Skeletal muscle satellite cell (primary cell): Measurements from ENCODE around the gene ARHGEF16.

Source experiments
- H3K27me3 ChIP-seq: 2 replicates; pipeline ENCODE4 v1.7.0; 2013; ENCODE audit warnings: low read length; ENCODE audit not compliant: control insufficient read depth, insufficient read depth
- H3K36me3 ChIP-seq: 2 replicates; pipeline ENCODE4 v1.7.0; 2013; ENCODE audit warnings: mild to moderate bottlenecking, control low read depth, low read length; ENCODE audit not compliant: insufficient read depth
- H3K4me1 ChIP-seq: 2 replicates; pipeline ENCODE4 v1.7.0; 2013; ENCODE audit warnings: low read length; ENCODE audit not compliant: control insufficient read depth, insufficient read depth
- H3K4me2 ChIP-seq: 2 replicates; pipeline ENCODE4 v1.7.0; 2013; ENCODE audit warnings: mild to moderate bottlenecking, low read length
- H3K4me3 ChIP-seq: 2 replicates; pipeline ENCODE4 v1.7.0; 2013; ENCODE audit warnings: low read length
- H3K9ac ChIP-seq: 2 replicates; pipeline ENCODE4 v1.7.0; 2013; ENCODE audit warnings: mild to moderate bottlenecking, low read depth, low read length, moderate library complexity
- H3K9me3 ChIP-seq: replicated peaks from 2 replicates; pipeline ENCODE4 v1.7.0; 2013; ENCODE audit warnings: mild to moderate bottlenecking, control low read depth, low read length

ARHGEF16 gene

GRCh38 chr1:3523980-3524379, 69.5 kb downstream of the ARHGEF16 start:
- H3K9ac ChIP-seq: no peak overlapping the region

GRCh38 chr1:3524556-3525203, 70.2 kb downstream of the ARHGEF16 start:
- no peak overlapping the region for H3K4me3 ChIP-seq
- peaks cover 3% of the 10 kb centered on the region for H3K27me3 ChIP-seq
- H3K4me1 ChIP-seq: peaks cover 10% of the 10 kb centered on the region
- H3K36me3 ChIP-seq: no peaks in the 10 kb centered on the region
- H3K9me3 ChIP-seq: no peaks in the 10 kb centered on the region
- H3K9ac ChIP-seq: no peak overlapping the region
- H3K4me2 ChIP-seq: no peak overlapping the region

More at GRCh38 chr1:3523980-3524379, 69.5 kb downstream of the ARHGEF16 start:
- Histone ChIP-seq H3K36me3 (no peaks in the 10 kb centered on the region), H3K4me3 (no peak overlapping the region), H3K4me1 (peaks cover 3% of the 10 kb centered on the region), H3K27me3 (peaks cover 3% of the 10 kb centered on the region), H3K9me3 (no peaks in the 10 kb centered on the region), H3K4me2 (no peak overlapping the region)

GRCh38 chr1:3525551-3526482, 71.4 kb downstream of the ARHGEF16 start:
- Histone ChIP-seq H3K4me3 (no peak overlapping the region), H3K36me3 (no peaks in the 10 kb centered on the region), H3K4me1 (peaks cover 21% of the 10 kb centered on the region), H3K9me3 (no peaks in the 10 kb centered on the region), H3K9ac (no peak overlapping the region), H3K27me3 (peaks cover 3% of the 10 kb centered on the region), H3K4me2 (no peak overlapping the region)

GRCh38 chr1:3527774-3528173, 73.3 kb downstream of the ARHGEF16 start:
- Histone ChIP-seq H3K4me3 (no peak overlapping the region), H3K9me3 (no peaks in the 10 kb centered on the region), H3K9ac (no peak overlapping the region), H3K27me3 (peaks cover 6% of the 10 kb centered on the region), H3K4me2 (no peak overlapping the region), H3K4me1 (peaks cover 21% of the 10 kb centered on the region), H3K36me3 (no peaks in the 10 kb centered on the region)

GRCh38 chr1:3529099-3529729, 74.7 kb downstream of the ARHGEF16 start:
- H3K9ac ChIP-seq: no peak overlapping the region
- peak overlapping the region; percentile 95 for H3K4me2 ChIP-seq
- peaks cover 14% of the 10 kb centered on the region for H3K27me3 ChIP-seq
- H3K9me3 ChIP-seq: no peaks in the 10 kb centered on the region
- peaks cover 21% of the 10 kb centered on the region for H3K4me1 ChIP-seq
- peak overlapping the region; percentile 67 for H3K4me3 ChIP-seq
- H3K36me3 ChIP-seq: no peaks in the 10 kb centered on the region

GRCh38 chr1:3530086-3530925, 75.8 kb downstream of the ARHGEF16 start:
- H3K36me3 ChIP-seq: no peaks in the 10 kb centered on the region
- H3K4me2 ChIP-seq: peak overlapping the region; percentile 95
- no peaks in the 10 kb centered on the region for H3K9me3 ChIP-seq
- H3K4me1 ChIP-seq: peaks cover 21% of the 10 kb centered on the region
- H3K27me3 ChIP-seq: peaks cover 13% of the 10 kb centered on the region
- H3K4me3 ChIP-seq: peak overlapping the region; percentile 67
- peak overlapping the region; percentile 81 for H3K9ac ChIP-seq
